H1 (cell line): ENCODE results near the gene KIF2C. TPM values are rescaled to one million over a fixed set of nuclear protein-coding genes. Genes with fewer than 3 reads are reported as not detected.

ENCODE experiments used
- BRCA1 ChIP-seq: IDR thresholded peaks from 2 replicates; pipeline ENCODE4 v1.6.1; 2012; ENCODE audit warnings: low read depth, low read length, improper control_type of control experiment
- CBX8 ChIP-seq: fragments of 300-800, 300-1000 bp; sonication (generic); IDR thresholded peaks from 2 replicates; pipeline ENCODE4 v1.7.1; 2016; ENCODE audit warnings: low read depth, low read length, borderline replicate concordance
- CEBPB ChIP-seq: IDR thresholded peaks from 2 replicates; pipeline ENCODE4 v1.6.1; 2012; ENCODE audit warnings: low read depth, low read length
- CHD1 ChIP-seq: IDR thresholded peaks from 2 replicates; pipeline ENCODE4 v1.6.1; 2012; ENCODE audit warnings: low read depth, low read length, improper control_type of control experiment
- FOSL1 ChIP-seq: IDR thresholded peaks from 2 replicates; pipeline ENCODE4 v1.6.1; 2011; ENCODE audit warnings: mild to moderate bottlenecking, low read depth, low read length, moderate library complexity; ENCODE audit not compliant: insufficient read depth
- KDM1A ChIP-seq: fragments of 200-600, 300-600 bp; sonication (generic); IDR thresholded peaks from 2 replicates; pipeline ENCODE4 v1.7.1; 2016; ENCODE audit warnings: mild to moderate bottlenecking, low read length, borderline replicate concordance
- NRF1 ChIP-seq: IDR thresholded peaks from 2 replicates; pipeline ENCODE4 v1.6.1; 2011; ENCODE audit warnings: mild to moderate bottlenecking, low read depth, low read length, improper control_type of control experiment
- RBBP5 ChIP-seq: IDR thresholded peaks from 2 replicates; pipeline ENCODE4 v1.7.1; 2012; ENCODE audit warnings: low read depth, mild to moderate bottlenecking, inconsistent platforms, low read length, moderate library complexity, borderline replicate concordance
- RFX5 ChIP-seq: IDR thresholded peaks from 2 replicates; pipeline ENCODE4 v1.6.1; 2011; ENCODE audit warnings: low read depth, low read length, improper control_type of control experiment, borderline replicate concordance
- TCF12 ChIP-seq: IDR thresholded peaks from 2 replicates; pipeline ENCODE4 v1.6.1; 2011; ENCODE audit warnings: low read depth, mild to moderate bottlenecking, low read length
- polyA plus RNA-seq, 7 experiments: library from polyadenylated mRNA; depleted of rRNA in 3 of 7; stranded (reverse) in 5 of 7; unstranded in 2 of 7; fragments of >200 nt in 5 of 7; fragments of 200-250 nt in 2 of 7; gene quantifications; 1 replicate in 5 of 7; 2 replicates in 1 of 7; 4 replicates in 1 of 7; pipeline versions ENCODE4 v1.2.1 to v1.2.3, GENCODE V29; 2011 to 2013; ENCODE audit warnings: missing spikeins in 2 of 7, mixed read lengths in 2 of 7
- total RNA-seq: library from RNA; stranded (reverse); fragmentation: NEBNext Ultra II Directional; extraction: Animal tissue kit (Norgen Biotek cat#: 25700); gene quantifications from 2 replicates; pipeline ENCODE4 v1.2.1, GENCODE V29; 2021
- TF ChIP-seq, protein P1 (sequence below): IDR thresholded peaks from 2 replicates; pipeline ENCODE4 v1.6.1; 2012; ENCODE audit warnings: inconsistent platforms

The KIF2C gene
- total and polyA plus RNA-seq, 2 of the 8 experiments (the other 6 are each of a cell fraction or from before 2014, with no cell fraction given): 41.8 to 68.1 TPM

DNA sequence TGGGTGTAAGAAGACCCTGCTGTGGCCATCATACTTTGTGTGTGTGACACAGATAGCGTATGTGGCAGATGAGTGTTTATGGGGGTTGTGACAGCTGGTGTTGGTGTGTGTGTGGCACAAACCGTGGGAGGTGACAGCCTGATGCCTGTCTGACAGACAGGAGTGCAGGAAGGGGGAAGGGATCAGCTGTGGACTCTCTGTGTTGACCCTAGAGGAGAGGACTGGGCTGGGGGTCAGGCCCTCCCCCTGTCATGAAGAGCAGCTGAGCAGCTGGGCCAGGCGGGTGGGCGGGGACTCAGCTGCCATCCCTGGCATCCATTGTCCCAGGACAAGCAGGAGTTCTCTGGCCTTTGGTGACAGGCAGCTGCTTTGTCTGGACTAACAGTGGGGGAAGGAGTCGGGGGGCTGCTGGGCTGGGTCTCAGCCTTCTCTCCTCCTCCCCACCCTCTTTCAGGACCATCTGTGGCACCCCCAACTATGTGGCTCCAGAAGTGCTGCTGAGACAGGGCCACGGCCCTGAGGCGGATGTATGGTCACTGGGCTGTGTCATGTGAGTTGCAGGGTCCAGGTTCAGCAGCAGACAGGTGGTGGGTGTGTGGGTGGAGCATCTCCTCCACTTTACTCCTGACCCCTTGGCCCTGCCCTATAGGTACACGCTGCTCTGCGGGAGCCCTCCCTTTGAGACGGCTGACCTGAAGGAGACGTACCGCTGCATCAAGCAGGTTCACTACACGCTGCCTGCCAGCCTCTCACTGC, 62.8 kb downstream of the KIF2C start (continued):
- TF ChIP-seq BRCA1: no peak
- TF ChIP-seq RFX5: no peak
- TF ChIP-seq CBX8: no peak
- TF ChIP-seq TCF12: no peak
- TF ChIP-seq KDM1A: no peak
- no peak for TF ChIP-seq RBBP5
- TF ChIP-seq CEBPB: no peak
- TF ChIP-seq CHD1: no peak
- TF ChIP-seq, protein P1, sequence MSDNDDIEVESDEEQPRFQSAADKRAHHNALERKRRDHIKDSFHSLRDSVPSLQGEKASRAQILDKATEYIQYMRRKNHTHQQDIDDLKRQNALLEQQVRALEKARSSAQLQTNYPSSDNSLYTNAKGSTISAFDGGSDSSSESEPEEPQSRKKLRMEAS: no peak
- TF ChIP-seq NRF1: no peak
- TF ChIP-seq FOSL1: no peak
